Stomach (tissue), 4 donors: ENCODE results near the gene MAMDC2.

Experiments used
- CTCF ChIP-seq, 7 experiments: fragments of 450-650 bp in 4 of 7; fragments of 200-600 bp in 3 of 7; sonication (generic) in 3 of 7; IDR thresholded peaks; one replicate each; pipeline ENCODE4 v1.5.1; 2016 to 2019; ENCODE audit warnings: antibody characterized with exemption in 7 of 7, control low read depth in 2 of 7, mild to moderate bottlenecking in 1 of 7
- POLR2A ChIP-seq, 4 donors: fragments of 450-650 bp; IDR thresholded peaks; one replicate each; pipeline ENCODE4 v1.6.1; 2016; ENCODE audit warnings: antibody characterized with exemption in 4 of 4, control low read depth in 2 of 4, mild to moderate bottlenecking in 1 of 4, moderate library complexity in 1 of 4
- POLR2AphosphoS5 ChIP-seq, 3 donors: sonication (generic); formaldehyde crosslinking; IDR thresholded peaks; one replicate each; pipeline ENCODE4 v1.6.1; 2016; ENCODE audit warnings: antibody characterized with exemption in 3 of 3

- TF ChIP-seq CTCF (IDR thresholded peaks at IDR 0.05) (no peak), POLR2AphosphoS5 (IDR thresholded peaks at IDR 0.05) (no peak), POLR2A (IDR thresholded peaks at IDR 0.05) (no peak)
These were observed 9.4 kb upstream of the MAMDC2 start for GRCh38 chr9:70034271-70034711.
